Liver (tissue), 3 donors: ENCODE measurements around the gene DTYMK.

Experiments used
- RAD21 ChIP-seq, 2 donors: IDR thresholded peaks; 2 replicates each; pipeline ENCODE4 v1.6.1; 2016; ENCODE audit warnings: antibody characterized with exemption in 2 of 2, mild to moderate bottlenecking in 2 of 2
- TF ChIP-seq, protein P1 (sequence below): fragments of 150-350 bp; IDR thresholded peaks from 2 replicates; pipeline ENCODE4 v1.5.1; 2017; ENCODE audit warnings: improper control_type of control experiment, low read depth, low read length; ENCODE audit not compliant: missing input control
- donor health status: healthy.
- donor health status: healthy.

DNA sequence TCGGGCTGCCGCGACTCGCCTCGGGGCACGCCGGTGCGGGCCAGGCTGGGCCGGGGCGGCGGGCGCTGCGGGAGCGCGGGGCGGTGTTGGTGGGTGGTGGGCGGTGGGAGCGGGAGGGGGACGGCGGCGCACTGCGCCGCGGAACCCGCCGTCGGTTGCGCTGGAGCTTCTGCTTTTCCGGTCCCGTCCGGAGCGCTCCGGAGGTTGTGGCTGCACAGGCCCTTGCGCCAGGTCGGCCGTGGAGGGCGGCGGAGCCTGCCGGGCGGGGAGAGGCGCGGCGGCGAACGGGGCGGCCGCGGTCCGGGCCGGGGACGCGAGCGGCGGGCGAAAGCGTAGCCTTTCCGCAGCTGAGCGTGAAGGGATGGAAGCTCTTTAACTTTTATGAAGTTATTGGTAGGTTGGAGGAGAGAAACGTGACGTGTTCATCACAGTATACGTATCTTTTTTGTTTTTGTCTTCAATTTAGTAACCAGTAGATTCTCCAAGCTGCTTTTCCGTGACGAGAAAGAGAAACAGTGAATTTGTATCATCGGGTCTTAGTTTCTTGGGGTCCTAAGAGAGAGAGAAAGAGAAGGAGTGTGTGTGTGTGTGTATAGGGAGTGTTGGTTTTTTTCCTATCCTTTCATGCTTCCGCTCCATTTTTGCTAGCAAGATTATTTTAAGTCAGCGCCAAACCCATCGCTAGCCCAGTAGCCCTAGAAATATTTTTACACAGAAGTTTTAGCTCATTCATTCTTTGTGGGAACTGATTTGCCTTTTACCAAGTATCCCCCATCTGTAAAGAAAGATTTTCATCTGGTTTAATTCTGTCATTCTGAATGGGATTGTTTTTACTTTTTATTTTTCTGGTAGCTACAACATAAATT is 48.6 kb downstream of the DTYMK start:
- TF ChIP-seq, protein P1, sequence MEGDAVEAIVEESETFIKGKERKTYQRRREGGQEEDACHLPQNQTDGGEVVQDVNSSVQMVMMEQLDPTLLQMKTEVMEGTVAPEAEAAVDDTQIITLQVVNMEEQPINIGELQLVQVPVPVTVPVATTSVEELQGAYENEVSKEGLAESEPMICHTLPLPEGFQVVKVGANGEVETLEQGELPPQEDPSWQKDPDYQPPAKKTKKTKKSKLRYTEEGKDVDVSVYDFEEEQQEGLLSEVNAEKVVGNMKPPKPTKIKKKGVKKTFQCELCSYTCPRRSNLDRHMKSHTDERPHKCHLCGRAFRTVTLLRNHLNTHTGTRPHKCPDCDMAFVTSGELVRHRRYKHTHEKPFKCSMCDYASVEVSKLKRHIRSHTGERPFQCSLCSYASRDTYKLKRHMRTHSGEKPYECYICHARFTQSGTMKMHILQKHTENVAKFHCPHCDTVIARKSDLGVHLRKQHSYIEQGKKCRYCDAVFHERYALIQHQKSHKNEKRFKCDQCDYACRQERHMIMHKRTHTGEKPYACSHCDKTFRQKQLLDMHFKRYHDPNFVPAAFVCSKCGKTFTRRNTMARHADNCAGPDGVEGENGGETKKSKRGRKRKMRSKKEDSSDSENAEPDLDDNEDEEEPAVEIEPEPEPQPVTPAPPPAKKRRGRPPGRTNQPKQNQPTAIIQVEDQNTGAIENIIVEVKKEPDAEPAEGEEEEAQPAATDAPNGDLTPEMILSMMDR = no peak
- no peak for TF ChIP-seq RAD21 (IDR thresholded peaks at IDR 0.05)
